Measurements from ENCODE around the gene AGTR1.
"Not testable (repeated sequence)": the region's sequence is repeated elsewhere in the genome, so short reads cannot be mapped to it uniquely, and the experiment has no call there.

- not testable (repeated sequence) for TF ChIP-seq POLR2A, CTCF (IDR thresholded peaks at IDR 0.05)
Observed at GRCh38 chr3:148753385-148753784, 55.7 kb downstream of the AGTR1 start.
